Activated T-cell treated with anti-CD3 and anti-CD28 coated beads for 24 hours (primary cell): Measurements from ENCODE around the gene PRKCH.

Experiments used
- DNase-seq: peaks from one replicate; pipeline ENCODE4 v3.0.0-alpha.2; 2020; ENCODE audit warnings: low read depth

PRKCH gene

GRCh38 chr14:61338457-61338856 lies 17.1 kb downstream of the PRKCH start:
- DNase-seq, result no peak

GRCh38 chr14:61341275-61342206 lies 20.2 kb downstream of the PRKCH start:
- no peak for DNase-seq

GRCh38 chr14:61342486-61342885 lies 21.1 kb downstream of the PRKCH start:
- peak; percentile 79 for DNase-seq

- DNase-seq, result no peak
These were observed 21.6 kb downstream of the PRKCH start for GRCh38 chr14:61342932-61343331.

- no peak for DNase-seq
These were observed 22.1 kb downstream of the PRKCH start for GRCh38 chr14:61343471-61343870.

DNA sequence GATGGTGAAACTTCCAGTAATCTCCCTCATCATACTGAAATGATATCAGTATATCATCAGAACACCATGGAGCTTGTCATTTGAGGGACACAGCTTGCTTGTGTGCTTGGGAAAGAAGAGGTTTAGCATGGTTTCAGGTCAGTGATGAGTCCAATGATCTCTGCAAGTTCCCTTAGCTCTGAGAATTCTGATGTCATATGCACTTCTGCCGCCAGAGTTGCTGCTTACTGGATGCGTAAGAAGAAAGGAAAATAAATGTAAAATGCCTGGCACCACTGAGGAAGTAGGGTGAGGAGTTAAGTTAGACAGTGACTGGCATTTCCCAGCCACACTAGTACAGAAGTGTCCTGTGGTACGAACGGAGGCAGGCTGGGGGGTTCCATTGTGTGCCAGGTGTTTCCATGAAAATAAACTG lies 22.6 kb downstream of the PRKCH start:
- DNase-seq, result no peak

DNA sequence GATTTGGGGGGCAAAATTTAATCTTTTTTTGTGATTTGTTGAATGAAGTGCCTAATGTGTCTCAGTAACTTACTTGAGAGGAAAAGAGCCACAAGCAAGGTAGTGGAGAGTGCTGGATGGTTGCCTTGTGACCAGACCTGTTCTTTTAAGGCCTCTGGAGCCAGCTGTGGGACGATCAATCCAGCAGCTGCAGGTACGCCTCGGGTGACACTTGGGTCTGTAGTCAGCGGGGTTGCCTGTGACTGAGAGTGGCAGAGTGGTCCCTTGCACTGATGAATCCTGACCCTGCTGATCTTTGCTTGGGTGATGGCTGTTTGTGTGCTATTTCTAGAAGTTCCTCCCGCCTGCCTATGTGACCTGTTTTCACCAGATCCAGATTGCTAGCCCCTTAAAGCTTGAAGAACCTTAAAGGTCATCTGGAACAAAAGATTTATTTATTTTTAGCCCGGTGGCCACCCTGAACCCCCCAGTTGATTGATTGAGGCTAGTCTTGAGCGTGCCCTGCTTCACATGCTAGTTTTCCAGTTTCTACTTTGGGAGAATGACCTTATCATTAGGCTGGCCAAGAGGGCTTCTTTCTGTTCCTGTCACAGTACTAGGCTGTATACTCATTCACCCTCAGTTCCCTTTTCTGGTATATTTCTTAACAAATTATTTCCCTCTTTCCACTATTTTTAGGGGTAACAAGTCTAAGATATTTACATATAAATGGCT lies 23.2 kb downstream of the PRKCH start:
- no peak for DNase-seq

GRCh38 chr14:61345151-61345482 lies 23.7 kb downstream of the PRKCH start:
- no peak for DNase-seq

DNA sequence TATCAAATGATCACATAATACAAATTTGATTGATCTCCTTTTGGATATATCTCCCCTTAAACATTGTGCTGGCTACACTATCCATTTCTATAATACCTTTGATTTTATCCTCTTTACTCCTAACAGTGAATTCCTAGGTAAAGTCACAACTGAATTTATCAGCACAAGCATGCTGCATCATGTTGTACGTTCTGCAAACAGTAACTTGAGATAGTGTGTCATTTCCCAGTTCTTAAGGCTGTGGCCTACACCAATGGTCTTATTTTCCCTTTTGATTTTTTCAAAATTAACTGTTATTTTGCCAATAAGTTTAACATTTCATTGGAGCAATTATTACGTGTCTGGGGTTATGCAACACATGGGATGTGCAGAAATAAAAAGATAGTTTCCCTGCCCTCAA lies 24.8 kb downstream of the PRKCH start:
- no peak for DNase-seq

- DNase-seq, result no peak
These were observed 25.4 kb downstream of the PRKCH start for GRCh38 chr14:61346793-61347192.

GRCh38 chr14:61347826-61348443 lies 26.6 kb downstream of the PRKCH start:
- DNase-seq, result no peak

- DNase-seq, result no peak
These were observed 29.3 kb downstream of the PRKCH start for GRCh38 chr14:61350427-61351270.

GRCh38 chr14:61351477-61351876 lies 30.1 kb downstream of the PRKCH start:
- DNase-seq, result no peak

DNA sequence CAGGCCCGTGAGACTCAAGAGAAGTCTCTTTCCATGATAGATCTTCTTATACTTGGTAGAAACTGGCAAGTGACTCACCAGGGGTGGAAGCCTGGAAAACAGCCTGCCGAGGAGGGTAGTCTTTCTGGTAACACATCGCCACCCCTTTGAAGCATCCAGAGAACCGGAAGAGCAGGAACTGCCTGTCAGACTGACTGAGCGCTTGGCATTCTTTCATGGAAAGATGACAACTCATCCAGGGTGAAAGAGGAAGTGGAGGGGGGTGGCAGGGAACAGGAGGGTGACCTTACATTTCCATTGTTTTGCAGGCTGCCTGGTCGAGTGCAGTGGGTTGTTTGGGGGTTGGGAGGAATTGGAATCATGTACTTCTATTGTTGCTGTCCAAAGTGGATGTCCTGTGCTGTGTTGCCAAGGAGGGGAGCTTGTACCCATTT lies 34.5 kb downstream of the PRKCH start:
- DNase-seq, result no peak

- no peak for DNase-seq
These were observed 35.7 kb downstream of the PRKCH start for GRCh38 chr14:61357123-61357522.

- no peak for DNase-seq
These were observed 37.3 kb downstream of the PRKCH start for GRCh38 chr14:61358554-61359226.

DNA sequence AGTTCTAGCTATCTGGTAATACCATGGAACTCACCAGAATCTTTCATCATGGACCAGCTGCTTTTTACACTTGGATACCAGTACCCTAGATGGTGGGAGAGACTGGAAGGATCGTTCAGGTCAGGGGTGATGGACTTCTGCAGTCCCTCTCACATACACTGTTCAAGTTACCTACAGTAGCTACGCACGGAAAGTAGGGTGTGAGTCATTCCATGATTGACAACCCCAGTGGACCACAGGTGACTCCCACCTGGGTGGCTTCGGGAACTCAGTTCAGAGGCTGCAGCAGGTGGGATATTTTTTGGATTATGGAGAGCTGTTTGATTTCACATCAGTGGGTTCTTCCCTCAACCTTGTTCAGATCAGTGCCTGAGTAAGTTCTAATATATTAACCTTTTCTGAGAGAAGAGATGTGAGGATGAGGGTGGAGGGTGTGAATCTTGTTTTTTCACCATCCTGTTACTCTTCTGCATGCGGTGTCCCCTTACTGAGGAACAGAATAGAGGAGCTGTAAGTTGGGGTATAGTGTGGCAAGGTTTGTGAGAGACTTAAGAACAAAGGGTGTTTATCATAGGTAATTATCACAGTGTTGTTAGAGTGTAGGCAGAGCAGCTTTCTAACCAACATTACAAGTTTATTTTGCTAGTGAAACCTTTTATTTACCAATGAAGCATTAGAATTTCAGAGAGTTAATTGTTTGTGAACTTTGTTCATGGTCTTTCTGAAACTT lies 39.6 kb downstream of the PRKCH start:
- DNase-seq, result no peak

DNA sequence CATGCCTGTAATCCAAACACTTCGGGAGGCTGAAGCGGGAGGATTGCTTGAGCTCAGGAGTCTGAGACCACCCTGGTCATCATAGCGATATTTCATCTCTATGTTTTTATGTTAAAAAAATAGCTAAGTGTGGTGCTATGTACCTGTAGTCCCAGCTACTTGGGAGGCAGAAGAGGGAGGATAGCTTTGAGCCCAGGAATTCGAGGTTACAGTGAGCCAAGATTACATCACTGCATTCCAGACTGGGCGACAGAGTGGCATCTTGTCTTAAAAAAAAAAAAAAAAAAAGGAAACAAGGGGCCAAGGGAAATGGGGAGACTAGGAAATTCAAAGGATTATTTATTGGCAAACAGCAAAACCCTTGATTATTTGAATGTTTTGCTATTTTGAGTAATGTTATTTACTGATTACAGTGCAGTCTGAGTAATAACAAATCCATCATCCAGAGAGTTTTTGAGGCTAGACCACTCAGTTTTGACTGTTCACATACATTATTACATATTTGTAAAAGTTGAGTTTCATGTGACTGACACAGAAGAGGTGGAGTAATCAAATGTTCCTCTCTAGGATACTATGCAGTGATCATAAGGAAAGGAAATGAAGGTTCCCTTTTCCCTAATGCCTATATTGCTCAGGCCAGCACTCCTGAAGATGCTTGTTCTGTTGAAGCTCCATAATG lies 40.8 kb downstream of the PRKCH start:
- DNase-seq, result no peak

- DNase-seq, result no peak
These were observed 42.9 kb downstream of the PRKCH start for GRCh38 chr14:61364243-61364642.

- DNase-seq, result no peak
These were observed 44.4 kb downstream of the PRKCH start for GRCh38 chr14:61365667-61366212.
